Glutamatergic neuron (in vitro differentiated cells): ENCODE data around the gene PKN3. TPM values are rescaled to one million over a fixed set of nuclear protein-coding genes. Genes with fewer than 3 reads are reported as not detected.
A peak's percentile ranks its signal among the peaks of the same experiment; 100 is the strongest.

Source experiments
- DNase-seq: peaks from one replicate; pipeline ENCODE4 v3.0.0; 2022
- H3K27ac Mint-ChIP-seq: one replicate; pipeline ENCODE4 v1.8.0; 2020; ENCODE audit warnings: mild to moderate bottlenecking, mixed read lengths, inconsistent platforms; ENCODE audit not compliant: unreplicated experiment
- H3K27me3 Mint-ChIP-seq: one replicate; pipeline ENCODE4 v1.8.0; 2020; ENCODE audit warnings: mild to moderate bottlenecking, moderate library complexity, mixed read lengths, inconsistent platforms; ENCODE audit not compliant: unreplicated experiment
- H3K36me3 Mint-ChIP-seq: one replicate; pipeline ENCODE4 v1.8.0; 2020; ENCODE audit warnings: mild to moderate bottlenecking, mixed read lengths, inconsistent platforms; ENCODE audit not compliant: unreplicated experiment
- H3K4me1 Mint-ChIP-seq: one replicate; pipeline ENCODE4 v1.8.0; 2020; ENCODE audit warnings: mild to moderate bottlenecking, low read depth, mixed read lengths, inconsistent platforms; ENCODE audit not compliant: unreplicated experiment
- H3K4me3 Mint-ChIP-seq: one replicate; pipeline ENCODE4 v1.8.0; 2020; ENCODE audit warnings: mild to moderate bottlenecking, mixed read lengths, inconsistent platforms; ENCODE audit not compliant: unreplicated experiment
- H3K9me3 Mint-ChIP-seq: one replicate; pipeline ENCODE4 v1.8.0; 2020; ENCODE audit warnings: mild to moderate bottlenecking, moderate library complexity, mixed read lengths, inconsistent platforms; ENCODE audit not compliant: unreplicated experiment
- total RNA-seq: library from RNA; stranded (reverse); fragmentation: NEBNext Ultra II Directional; extraction: Animal tissue kit (Norgen Biotek cat#: 25700); gene quantifications from one replicate; pipeline ENCODE4 v1.2.1, GENCODE V29; 2021; ENCODE audit not compliant: unreplicated experiment
- TF ChIP-seq, protein P1 (sequence below): fragments of 200-600 bp; sonication (generic); IDR thresholded peaks from one replicate; pipeline ENCODE4 v1.5.0; 2021; ENCODE audit not compliant: partially characterized antibody, unreplicated experiment

Gene PKN3
- total RNA-seq, 1 donor from 2014 or later: 4.3 TPM

DNA sequence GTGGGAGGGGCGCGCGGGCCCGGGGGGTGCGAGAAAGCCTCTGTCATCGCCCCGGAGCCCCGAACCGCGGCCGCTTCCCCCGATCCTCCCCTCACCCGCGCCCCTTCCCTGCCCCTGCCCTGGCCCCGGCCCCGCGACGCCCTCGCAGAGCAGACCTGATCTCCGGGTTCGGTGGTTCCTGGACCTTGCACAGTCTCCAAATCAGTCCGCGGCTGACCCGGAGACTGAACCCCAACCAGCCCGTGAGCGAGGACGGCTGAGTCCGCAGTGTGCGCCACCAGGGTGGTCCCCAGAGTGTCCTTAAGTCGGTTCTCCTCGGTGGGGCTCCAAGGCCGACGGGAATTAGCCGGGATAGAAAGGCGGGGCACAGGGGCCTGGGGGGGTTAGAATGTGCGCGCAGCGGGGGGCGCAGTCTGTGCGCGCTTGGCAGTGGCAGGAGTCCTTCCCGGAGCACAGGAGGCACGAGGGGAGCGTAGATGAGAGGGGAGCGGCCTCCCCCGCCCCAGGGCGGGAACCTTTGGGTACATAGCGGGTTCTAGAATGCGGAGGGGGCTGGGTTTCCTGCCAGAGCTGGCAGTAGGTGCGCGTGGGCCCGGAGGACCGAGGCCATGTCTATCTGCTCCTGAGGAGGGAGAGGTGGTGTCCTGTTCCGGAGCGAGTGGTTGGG lies 779 bp downstream of the PKN3 start:
- no peaks in the 10 kb centered on the region for H3K4me1 Mint-ChIP-seq
- H3K36me3 Mint-ChIP-seq: no peaks in the 10 kb centered on the region
- no peak overlapping the region for H3K27ac Mint-ChIP-seq
- TF ChIP-seq, protein P1, sequence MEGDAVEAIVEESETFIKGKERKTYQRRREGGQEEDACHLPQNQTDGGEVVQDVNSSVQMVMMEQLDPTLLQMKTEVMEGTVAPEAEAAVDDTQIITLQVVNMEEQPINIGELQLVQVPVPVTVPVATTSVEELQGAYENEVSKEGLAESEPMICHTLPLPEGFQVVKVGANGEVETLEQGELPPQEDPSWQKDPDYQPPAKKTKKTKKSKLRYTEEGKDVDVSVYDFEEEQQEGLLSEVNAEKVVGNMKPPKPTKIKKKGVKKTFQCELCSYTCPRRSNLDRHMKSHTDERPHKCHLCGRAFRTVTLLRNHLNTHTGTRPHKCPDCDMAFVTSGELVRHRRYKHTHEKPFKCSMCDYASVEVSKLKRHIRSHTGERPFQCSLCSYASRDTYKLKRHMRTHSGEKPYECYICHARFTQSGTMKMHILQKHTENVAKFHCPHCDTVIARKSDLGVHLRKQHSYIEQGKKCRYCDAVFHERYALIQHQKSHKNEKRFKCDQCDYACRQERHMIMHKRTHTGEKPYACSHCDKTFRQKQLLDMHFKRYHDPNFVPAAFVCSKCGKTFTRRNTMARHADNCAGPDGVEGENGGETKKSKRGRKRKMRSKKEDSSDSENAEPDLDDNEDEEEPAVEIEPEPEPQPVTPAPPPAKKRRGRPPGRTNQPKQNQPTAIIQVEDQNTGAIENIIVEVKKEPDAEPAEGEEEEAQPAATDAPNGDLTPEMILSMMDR: no peak
- H3K27me3 Mint-ChIP-seq: peaks cover 3% of the 10 kb centered on the region
- H3K9me3 Mint-ChIP-seq: no peaks in the 10 kb centered on the region
- peak; percentile 35 for DNase-seq
- H3K4me3 Mint-ChIP-seq: peak overlapping the region; percentile 67

DNA sequence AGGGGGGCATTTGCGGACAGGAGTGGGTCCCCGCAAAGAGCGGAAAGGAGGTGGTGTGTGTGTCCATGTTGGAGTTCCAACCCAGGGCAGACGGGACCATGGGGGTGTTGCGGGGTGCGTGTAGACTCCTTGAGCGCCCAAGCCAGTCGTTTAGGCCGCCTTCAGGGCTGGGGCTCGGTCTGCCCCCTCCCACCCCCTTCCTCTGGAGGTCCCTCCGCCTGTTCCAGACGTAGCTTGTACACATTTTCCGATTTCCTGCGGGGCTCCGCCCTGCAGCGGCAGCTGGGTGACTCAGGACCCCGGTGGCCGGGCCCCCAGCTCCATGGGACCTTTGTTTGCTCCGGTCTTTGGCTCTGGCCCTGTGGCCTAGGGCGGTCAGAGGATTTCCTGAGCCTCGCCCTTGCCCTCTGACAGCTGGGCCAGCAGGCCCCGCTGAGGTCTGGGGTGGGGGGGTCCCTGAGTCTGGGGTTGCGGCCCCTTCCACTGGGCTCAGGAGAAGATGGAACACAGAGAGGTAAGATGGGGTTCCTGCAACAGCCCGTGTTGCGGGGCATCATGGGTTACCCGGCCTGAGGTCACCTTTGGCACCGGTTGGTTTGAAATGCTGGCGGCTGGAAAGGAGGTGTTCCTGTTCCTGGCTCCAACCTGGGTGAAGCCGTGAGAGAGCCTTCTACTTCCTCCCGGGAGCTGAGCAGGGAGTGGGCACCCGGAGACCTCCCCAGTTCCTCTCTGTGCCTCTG lies 1.5 kb downstream of the PKN3 start:
- Mint-ChIP-seq H3K27me3 (peaks cover 3% of the 10 kb centered on the region), H3K36me3 (no peaks in the 10 kb centered on the region), H3K4me1 (no peaks in the 10 kb centered on the region), H3K9me3 (no peaks in the 10 kb centered on the region), H3K27ac (no peak overlapping the region), H3K4me3 (peak overlapping the region; percentile 67)
- DNase-seq: no peak
- TF ChIP-seq, protein P1: no peak

DNA sequence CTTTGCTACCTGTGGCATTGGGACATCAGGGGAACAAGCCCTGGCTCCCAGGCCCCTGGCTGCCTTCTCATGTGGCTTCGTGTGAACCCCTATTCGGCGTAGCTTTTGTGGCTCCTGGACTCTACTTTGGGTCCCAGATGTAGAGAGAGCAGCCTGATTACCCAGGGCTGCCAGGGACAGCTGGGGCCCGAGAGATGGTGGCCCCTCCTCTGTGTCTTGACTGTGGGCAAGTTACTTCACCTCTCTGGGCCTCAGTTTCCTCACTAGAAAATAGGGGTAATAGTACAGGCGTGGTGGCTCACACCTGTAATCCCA lies 2.0 kb downstream of the PKN3 start:
- Mint-ChIP-seq H3K36me3 (no peaks in the 10 kb centered on the region), H3K4me3 (no peak overlapping the region), H3K9me3 (no peaks in the 10 kb centered on the region), H3K4me1 (no peaks in the 10 kb centered on the region), H3K27ac (no peak overlapping the region), H3K27me3 (peaks cover 3% of the 10 kb centered on the region)
- DNase-seq: no peak
- TF ChIP-seq, protein P1: no peak

DNA sequence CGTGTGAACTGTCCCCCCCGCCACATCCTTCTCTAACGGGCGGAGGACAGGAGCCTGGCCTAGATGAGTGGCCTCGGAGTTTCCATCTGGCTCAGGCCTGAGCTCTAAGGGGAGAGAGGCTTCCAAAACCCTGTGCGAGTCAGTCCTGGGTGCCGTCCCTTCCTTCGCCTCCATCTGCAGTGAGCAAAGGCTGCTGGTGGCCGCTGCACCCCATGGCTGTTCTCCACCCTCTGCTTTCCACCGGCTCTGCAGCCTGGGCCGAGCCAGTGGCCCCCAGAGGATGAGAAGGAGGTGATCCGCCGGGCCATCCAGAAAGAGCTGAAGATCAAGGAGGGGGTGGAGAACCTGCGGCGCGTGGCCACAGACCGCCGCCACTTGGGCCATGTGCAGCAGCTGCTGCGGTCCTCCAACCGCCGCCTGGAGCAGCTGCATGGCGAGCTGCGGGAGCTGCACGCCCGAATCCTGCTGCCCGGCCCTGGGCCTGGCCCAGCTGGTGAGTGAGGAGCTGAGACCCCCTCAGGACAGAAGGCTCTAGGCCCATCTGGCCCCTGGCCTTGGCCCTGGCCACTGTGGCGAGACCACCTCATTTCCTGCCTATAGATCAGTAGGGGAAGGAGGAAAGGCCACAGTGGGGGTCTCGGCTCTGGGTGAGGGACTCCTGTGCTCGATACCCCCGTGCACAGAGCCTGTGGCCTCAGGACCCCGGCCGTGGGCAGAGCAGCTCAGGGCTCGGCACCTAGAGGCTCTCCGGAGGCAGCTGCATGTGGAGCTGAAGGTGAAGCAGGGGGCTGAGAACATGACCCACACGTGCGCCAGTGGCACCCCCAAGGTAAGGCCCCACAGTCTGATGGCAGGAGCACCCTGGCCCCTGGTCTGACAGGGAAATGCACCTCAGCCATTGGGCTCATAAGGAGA lies 3.0 kb downstream of the PKN3 start:
- H3K36me3 Mint-ChIP-seq: no peaks in the 10 kb centered on the region
- H3K4me1 Mint-ChIP-seq: no peaks in the 10 kb centered on the region
- no peak overlapping the region for H3K4me3 Mint-ChIP-seq
- no peak overlapping the region for H3K27ac Mint-ChIP-seq
- TF ChIP-seq, protein P1: no peak
- H3K9me3 Mint-ChIP-seq: no peaks in the 10 kb centered on the region
- peaks cover 3% of the 10 kb centered on the region for H3K27me3 Mint-ChIP-seq
- DNase-seq: no peak
